GM19240 (cell line): ENCODE measurements around the gene MRAP.

ENCODE experiments used
- DNase-seq: peaks from one replicate; pipeline ENCODE4 v3.0.0; 2011; ENCODE audit warnings: low spot score; ENCODE audit not compliant: insufficient read length

The MRAP gene

DNA sequence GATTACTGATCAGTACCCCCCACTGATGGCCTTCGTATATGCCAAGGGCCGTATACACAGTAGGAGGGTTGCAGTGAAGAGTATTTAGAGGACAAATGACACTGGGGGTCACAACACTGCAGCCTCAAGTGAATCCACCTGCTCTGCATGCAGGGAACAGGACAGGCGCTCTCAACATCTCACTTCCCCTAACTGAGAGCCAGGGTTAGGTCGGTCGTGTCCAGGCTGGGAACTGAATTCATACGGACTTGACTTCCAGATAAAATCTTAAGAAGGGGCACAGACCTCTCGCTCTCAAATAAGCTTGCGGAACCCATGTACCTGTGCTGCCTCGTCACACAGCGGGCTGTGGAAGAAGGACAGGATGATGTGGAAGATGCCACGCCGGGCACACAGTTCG, 22.8 kb downstream of the MRAP start:
- DNase-seq = no peak

DNA sequence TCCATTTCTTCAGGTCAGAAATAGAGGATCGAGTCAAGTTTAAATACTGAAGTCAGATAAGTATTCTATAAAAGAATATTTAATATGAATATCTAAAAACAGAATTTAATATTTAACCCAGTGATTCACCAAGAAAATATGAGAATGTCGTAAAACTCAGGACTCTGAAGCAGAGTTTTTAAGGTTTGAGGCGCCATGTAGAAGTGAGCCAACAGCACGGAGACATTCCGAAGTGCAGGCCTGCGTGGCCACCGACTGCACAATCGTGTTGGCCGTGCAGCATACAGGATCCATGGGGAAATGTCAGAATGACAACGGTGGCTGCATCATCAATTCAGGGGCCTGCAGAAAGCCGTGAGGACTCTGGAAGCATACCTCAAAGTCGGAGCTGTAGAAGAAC, 23.4 kb downstream of the MRAP start:
- no peak for DNase-seq

DNA sequence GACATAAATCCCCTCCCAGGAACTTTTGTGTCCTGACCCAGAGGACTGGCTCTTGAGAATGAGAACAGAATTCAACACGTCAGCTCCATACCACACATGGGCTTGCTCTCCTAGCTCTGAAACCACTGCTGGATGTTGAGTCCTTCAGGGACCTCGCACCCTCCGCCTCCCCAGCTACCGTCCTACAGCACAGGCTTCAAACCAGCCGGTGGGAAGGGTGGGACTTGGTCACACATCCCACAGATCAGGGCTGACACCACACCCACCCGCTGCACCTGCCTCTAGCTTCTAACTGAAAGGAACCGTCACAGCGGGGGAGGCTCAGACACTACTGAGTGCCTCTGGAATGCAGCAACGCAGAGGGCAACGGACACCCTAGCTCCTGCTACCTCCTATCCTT, 24.0 kb downstream of the MRAP start:
- DNase-seq = no peak

GRCh38 chr21:32325706-32326105, 27.1 kb downstream of the MRAP start:
- no peak for DNase-seq

GRCh38 chr21:32328595-32328994, 29.9 kb downstream of the MRAP start:
- DNase-seq = no peak

GRCh38 chr21:32329331-32329730, 30.7 kb downstream of the MRAP start:
- DNase-seq = no peak

DNA sequence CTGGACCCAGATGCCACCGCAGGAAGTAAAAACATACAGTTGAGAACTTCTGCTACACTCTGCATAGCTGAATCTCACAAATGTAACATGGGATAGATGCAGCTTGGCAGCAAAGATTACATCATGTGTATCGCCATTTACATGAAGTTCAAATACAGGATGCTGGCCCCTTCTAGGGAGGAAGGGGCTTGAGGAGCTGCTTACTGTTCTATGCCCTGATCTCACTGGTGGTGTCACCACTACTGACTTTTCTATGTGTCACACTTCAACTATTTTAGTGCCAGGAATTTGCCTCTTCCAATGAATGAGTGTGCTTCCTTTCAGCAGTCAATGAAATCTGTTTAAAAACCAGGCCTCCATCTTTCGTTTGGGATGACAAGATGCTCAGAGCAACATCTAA, 31.1 kb downstream of the MRAP start:
- no peak for DNase-seq

DNA sequence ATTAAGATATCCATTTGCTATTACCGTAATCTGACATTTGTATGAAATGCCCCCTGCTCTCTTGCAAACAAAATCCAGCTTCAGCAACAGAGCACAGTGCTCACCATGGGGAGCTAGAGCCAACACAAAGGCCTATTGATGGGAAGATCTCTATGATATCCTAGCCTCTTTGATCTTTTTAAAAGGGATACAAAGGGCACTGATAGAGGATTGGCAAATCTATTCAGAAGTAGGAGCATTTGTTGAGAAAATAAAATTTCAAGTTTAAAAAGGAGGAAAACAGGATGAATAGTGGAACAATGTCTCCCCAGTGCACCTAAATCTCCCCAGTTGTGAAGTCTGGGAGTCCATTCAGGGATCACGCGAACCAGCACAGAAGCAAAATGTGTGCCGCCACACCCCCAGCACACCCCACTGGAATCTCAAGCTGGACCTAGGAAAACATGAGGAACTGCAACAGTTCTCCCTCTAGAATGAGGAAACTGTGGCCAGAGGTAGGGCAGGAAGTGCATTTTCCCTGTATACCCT, 32.2 kb downstream of the MRAP start:
- DNase-seq = no peak

DNA sequence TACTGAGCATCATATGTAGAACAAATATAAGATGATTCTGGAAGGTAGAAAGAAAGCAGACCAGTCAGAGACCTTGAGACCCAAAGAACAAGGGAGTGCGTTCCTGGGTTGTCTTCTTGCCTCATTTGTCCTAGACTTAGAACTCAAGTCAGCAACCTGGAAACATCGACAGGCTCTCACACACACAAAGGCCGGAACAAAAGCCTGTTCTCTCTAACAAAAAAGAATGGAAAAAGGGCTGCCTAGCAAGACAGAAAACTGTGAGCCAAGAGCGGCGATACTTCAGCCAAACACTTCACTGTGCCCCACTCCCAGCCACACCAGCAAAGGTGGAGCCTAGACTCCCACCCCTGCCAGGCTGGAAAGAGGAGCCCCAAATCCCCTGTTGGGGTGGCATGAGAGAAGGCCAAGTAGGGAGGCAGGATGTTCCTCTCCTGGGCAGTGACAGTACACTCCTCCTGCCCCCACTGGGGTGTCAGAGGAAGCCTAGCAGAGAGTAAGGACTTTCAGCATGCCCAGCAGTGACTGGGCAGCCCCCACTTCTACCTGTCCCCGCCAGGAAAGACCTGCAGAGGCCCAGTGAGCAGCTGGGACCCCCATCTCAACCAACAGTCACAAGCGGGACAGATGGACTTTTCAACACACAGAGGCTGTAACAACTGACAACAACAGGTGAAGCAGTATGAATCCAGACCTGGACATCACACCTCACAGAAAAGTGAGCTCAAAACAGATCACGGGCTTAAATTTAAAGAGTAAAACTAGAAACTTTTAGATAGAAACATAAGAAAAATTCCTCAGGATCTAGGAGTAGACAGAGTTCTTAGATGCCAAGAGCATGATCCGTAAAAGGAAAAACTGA, 33.0 kb downstream of the MRAP start:
- DNase-seq = no peak

DNA sequence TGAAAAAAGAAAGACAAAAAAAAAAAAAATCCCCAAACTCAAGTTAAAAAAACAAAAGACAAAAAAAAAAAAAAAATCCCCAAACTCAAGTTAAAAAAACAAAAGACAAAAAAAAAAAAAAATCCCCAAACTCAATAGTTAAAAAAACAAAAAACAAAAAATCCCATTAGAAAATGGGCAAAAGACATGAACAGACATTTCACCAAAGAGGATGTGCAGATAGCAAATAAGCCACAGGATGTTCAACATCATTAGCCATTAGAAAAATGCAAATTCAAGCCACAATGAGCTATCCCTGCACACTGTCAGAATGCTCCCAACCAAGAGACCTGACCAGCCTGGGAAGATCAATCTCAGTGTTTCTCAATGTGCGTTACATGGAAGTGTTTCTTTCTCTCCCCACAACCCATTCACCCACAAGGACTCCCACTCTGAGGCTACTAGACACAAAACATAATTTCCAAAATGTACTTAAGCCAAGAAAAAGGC, 33.9 kb downstream of the MRAP start:
- no peak for DNase-seq

DNA sequence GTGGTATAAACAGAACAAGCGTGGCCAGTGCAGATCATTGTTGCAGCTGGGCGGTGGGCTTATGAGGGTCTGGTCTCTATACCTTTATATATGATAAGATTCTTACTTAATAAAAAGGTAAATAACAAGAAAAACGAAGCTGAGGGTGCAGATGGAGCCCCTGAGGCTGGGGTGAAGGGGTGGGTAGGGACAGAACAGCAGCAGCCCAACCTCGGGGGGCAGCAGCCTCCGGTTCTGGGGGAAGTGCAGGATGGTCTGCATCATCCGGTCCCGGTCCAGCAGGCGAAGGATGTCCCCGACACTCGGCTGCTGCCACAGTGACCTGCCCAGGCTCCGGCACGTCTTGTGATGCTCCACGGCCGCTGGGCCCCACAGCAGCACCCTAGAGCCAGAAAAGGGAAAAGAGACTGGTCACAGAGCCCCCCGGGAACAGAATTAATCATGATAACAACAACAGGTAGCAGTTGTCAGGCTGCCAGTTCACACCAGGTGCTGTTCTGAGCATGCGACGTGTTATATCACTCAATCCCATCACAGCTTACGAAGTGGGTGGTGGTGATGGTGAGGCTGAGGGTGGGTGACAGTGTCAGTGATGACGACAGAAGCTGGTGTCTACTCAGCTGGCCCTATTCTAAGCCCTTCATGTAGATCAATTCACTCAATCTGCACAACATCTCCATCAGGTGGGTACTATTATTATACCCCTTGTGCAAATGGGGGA, 35.5 kb downstream of the MRAP start:
- no peak for DNase-seq

DNA sequence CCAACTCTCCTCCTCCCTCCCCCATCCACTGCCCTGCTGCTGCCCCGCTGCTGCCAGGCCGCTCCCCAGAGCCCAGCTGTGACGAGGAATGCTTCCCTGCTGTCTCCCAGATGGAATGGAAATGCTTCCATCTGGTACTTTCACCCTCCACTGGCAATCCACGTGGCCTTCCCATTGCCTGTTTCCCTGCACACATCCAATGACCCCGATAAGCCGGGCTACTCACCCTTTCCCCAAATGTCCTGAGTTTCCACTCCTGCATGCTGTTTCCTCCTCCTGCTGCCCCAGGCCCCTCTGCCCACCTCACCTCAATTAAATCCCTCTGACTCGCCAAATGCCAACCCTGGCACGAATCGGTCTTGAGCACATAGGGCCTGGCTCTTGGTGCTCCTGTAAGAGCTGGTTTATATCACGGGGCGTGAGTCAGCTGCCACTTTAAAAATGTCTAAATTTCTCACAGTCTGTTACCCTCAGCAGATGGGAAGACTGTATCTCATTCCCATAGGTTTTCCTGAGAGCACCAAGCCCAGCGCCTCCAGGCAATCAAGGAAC, 36.4 kb downstream of the MRAP start:
- no peak for DNase-seq

- DNase-seq = no peak
Observed at GRCh38 chr21:32335601-32336575, 37.2 kb downstream of the MRAP start.

DNA sequence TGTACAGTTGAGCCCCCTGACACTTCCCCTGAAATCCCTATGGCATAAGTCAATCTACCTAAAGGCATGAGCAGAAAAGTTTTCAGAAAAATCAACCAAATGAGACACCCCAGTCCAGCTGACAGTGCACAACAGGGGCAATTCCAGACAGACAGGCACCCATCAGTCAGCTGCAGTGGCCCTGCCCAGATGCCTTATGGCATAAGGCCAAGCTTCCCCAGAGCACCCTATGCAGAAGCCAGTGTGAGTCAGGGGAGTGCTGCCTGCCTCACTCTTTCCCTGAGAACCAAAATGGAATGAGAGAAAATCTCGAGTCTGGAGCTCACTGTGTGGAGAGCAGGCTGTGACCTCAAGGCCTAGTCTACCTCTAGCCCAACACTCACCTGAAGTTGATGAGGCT, 38.1 kb downstream of the MRAP start:
- no peak for DNase-seq

- DNase-seq = no peak
Observed at GRCh38 chr21:32337206-32337605, 38.6 kb downstream of the MRAP start.

- no peak for DNase-seq
Observed at GRCh38 chr21:32338209-32338921, 39.7 kb downstream of the MRAP start.

DNA sequence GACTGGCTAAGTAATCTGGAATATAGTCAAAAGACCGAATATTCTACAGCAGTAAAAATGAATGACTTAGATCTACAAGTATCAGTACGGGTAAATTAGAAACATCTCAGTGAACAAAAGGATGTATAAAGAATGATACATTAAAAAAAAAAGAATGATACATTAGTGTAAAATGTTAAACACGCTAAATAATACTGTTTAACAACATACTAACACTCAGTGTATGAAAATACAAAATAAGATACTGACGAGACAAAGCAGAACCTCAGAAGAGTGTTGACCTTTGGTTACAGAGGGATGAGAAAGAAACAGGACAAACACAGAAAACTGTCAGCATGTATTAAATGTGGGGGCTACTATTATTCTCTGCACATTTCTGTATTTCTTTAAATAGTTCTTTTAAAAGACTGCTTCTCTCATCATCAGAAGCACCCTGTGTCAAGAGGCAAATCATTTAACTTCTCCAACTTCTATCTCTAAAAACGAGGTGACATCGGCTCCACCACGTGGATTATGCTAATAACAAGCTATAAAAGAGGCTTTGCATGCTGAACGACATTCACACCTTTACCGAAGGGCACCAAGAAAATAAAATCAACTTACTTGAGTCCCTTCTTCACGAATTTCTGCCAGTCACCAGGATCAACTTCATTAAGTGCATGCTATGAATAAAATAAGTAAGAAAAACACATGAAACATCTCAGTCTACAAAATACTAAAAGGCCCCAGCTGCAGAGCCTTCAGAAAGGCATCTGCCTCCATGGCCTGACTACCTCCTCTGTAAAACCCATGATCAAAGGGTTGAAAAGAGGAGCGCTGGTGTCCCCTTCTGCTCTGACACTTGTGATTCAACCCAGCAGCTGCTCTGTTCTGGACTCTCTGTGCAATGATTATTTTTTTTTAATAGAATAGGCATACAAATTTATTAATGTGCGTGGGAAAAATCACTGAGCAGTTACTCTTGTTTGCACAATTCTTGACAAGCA, 42.5 kb downstream of the MRAP start:
- no peak for DNase-seq

DNA sequence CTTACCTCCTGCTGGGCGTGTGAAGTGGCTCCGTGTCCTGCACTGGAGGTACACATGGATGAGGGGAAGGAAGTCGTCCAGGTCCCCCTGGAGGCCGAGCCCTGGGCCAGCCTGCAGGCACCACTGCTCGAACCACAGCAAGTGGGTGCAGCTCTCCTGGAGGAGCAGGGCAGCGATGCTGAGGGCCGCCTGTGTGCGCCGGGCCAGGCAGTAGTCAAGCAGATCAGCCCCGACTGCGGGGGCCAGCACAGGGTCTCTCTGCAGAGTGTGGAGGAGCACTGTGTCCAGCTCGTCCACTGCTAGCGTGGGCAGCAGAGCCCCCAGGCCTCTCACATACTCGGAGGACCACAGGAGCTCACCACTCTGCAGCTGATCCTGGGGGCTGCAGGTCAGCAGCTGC, 48.3 kb downstream of the MRAP start:
- no peak for DNase-seq

DNA sequence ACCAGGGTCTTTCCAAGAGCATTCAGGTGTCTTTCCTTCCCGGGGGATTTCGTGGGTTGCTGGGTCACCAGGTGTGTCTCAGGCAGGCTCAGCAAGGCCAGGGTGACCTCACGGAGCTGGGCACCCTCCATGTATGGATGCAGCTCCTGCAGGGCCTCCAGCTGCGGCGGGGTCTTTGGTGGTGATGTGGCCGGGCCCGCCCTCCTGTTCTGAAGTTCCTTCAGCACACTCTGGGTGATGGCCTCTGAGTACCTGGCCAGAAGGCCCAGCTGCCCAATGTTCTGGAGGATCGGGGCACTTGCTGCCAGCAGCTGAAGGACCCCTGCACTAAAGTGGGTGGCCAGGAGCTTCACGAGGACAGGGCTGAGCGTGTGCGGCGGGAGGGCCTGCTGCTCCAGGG, 48.7 kb downstream of the MRAP start:
- no peak for DNase-seq
